HG03442 (cell line): ENCODE measurements around the gene SACS.

Experiments used
- ATAC-seq: cut with Tn5 transposase; IDR thresholded peaks from one replicate; pipeline ENCODE4 v1.9.1; 2021; ENCODE audit warnings: mild to moderate bottlenecking, moderate library complexity; ENCODE audit not compliant: unreplicated experiment

Gene SACS

GRCh38 chr13:23365652-23366051 lies 67.8 kb downstream of the SACS start:
- no peak for ATAC-seq

- no peak for ATAC-seq
Measured at GRCh38 chr13:23359882-23360281, 73.6 kb downstream of the SACS start.

GRCh38 chr13:23357349-23357748 lies 76.2 kb downstream of the SACS start:
- ATAC-seq, result no peak

GRCh38 chr13:23356368-23356767 lies 77.1 kb downstream of the SACS start:
- no peak for ATAC-seq

GRCh38 chr13:23354520-23354919 lies 79.0 kb downstream of the SACS start:
- ATAC-seq, result no peak

- ATAC-seq, result no peak
Measured at GRCh38 chr13:23352161-23352560, 81.3 kb downstream of the SACS start.

GRCh38 chr13:23350009-23350408 lies 83.5 kb downstream of the SACS start:
- ATAC-seq, result no peak

- no peak for ATAC-seq
Measured at GRCh38 chr13:23349161-23349897, 84.2 kb downstream of the SACS start.

- no peak for ATAC-seq
Measured at GRCh38 chr13:23348262-23349127, 85.0 kb downstream of the SACS start.

- no peak for ATAC-seq
Measured at GRCh38 chr13:23347601-23348000, 85.9 kb downstream of the SACS start.

- no peak for ATAC-seq
Measured at GRCh38 chr13:23344931-23345595, 88.4 kb downstream of the SACS start.

- ATAC-seq, result no peak
Measured at GRCh38 chr13:23339225-23339624, 94.3 kb downstream of the SACS start.

GRCh38 chr13:23330356-23330755 lies 103.1 kb downstream of the SACS start:
- no peak for ATAC-seq

- peak; percentile 55 for ATAC-seq
Measured at GRCh38 chr13:23325191-23325590, 108.3 kb downstream of the SACS start.

- no peak for ATAC-seq
Measured at GRCh38 chr13:23323946-23324709, 109.4 kb downstream of the SACS start.

- no peak for ATAC-seq
Measured at GRCh38 chr13:23322353-23323336, 110.9 kb downstream of the SACS start.

- peak; percentile 61 for ATAC-seq
Measured at GRCh38 chr13:23321535-23322241, 111.8 kb downstream of the SACS start.

GRCh38 chr13:23320926-23321534 lies 112.5 kb downstream of the SACS start:
- peak; percentile 4 for ATAC-seq

- ATAC-seq, result no peak
Measured at GRCh38 chr13:23319883-23320224, 113.6 kb downstream of the SACS start.
